ENCODE measurements around the gene CDHR3. TPM values are rescaled to one million over a fixed set of nuclear protein-coding genes. Genes with fewer than 3 reads are reported as not detected.

Gene CDHR3
- total RNA-seq, 1 experiment from 2014 or later = 3.3 TPM

DNA sequence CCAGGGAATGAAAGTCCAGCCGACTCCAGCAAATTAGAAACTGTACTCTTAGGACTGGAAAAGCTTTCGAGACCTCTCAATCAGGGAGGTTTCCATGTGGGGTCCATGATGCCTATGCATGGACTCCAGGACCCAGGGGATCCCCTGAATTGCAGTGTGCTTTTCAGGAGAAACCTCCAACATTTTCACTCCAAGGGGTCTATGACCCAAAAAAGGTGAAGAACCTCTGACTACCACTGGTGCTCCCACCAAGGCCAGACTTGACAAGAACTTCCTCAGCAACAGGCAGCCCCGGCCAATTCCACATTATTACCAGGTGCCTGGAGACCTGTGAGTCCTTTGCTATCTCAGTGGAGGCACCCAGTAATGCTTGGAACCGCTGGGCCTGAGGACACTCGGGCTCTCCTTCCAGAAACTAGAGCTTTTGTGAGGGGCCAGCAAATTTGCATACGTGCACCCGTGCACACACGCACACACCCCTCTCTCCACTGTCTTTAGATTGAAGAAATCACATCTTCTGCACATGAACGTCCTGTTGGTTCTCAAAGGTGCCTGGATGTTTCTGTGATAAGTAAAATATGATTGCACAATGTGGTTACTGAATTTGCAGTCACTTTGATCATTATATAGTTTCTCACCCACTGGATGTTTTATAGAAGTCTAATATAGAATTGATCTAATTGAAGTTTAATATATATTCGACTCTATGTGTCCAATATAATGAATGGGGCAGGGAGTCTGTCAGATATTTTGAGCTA is 94.3 kb downstream of the CDHR3 start:
- no peak overlapping the region for H2BK5ac ChIP-seq (ENCODE audit: insufficient read length, low read length)
- H3K27me3 Mint-ChIP-seq (ENCODE audit: low read depth) = peaks cover 5% of the 10 kb centered on the region
- no peak overlapping the region for H4K91ac ChIP-seq (ENCODE audit: insufficient read length, low read depth, low read length)
- H3K27ac ChIP-seq (ENCODE audit: insufficient read length, low read depth, low read length) = no peak overlapping the region
- no peak overlapping the region for H2AFZ ChIP-seq (ENCODE audit: low read length)
- no peak overlapping the region for H2BK120ac ChIP-seq (ENCODE audit: low read depth, low read length, poor library complexity, severe bottlenecking)
- no peaks in the 10 kb centered on the region for H3K9me3 ChIP-seq (ENCODE audit: control insufficient read depth, low read depth, low read length)
- no peak overlapping the region for H3K14ac ChIP-seq (ENCODE audit: insufficient read depth, low read length)
- no peaks in the 10 kb centered on the region for H4K20me1 ChIP-seq (ENCODE audit: control insufficient read depth, insufficient read depth, insufficient read length)
- H3K23me2 ChIP-seq (ENCODE audit: insufficient read length, low read depth, low read length, poor library complexity, severe bottlenecking) = no peaks in the 10 kb centered on the region
- H3K18ac ChIP-seq (ENCODE audit: insufficient read length, low read depth, low read length) = no peak overlapping the region
- peaks cover 9 to 11% of the 10 kb centered on the region in 2 experiments for H3K9me3 Mint-ChIP-seq
- no CpG with 5 or more reads among the region's 10 CpGs for WGBS (ENCODE audit: extremely low coverage, insufficient read length, low lambda C conversion rate)
- no peak overlapping the region for H4K5ac ChIP-seq (ENCODE audit: insufficient read length, low read depth, low read length)
- H3K79me1 ChIP-seq (ENCODE audit: insufficient read depth, low read depth, low read length, poor library complexity, severe bottlenecking) = no peaks in the 10 kb centered on the region
- H2BK20ac ChIP-seq (ENCODE audit: low read depth, low read length, poor library complexity, severe bottlenecking) = no peak overlapping the region
- H3K4me1 ChIP-seq (ENCODE audit: insufficient read depth, low read length) = no peaks in the 10 kb centered on the region
- no peak overlapping the region for H2BK12ac ChIP-seq (ENCODE audit: insufficient read length, low read depth, low read length)
- TF ChIP-seq, protein P1, sequence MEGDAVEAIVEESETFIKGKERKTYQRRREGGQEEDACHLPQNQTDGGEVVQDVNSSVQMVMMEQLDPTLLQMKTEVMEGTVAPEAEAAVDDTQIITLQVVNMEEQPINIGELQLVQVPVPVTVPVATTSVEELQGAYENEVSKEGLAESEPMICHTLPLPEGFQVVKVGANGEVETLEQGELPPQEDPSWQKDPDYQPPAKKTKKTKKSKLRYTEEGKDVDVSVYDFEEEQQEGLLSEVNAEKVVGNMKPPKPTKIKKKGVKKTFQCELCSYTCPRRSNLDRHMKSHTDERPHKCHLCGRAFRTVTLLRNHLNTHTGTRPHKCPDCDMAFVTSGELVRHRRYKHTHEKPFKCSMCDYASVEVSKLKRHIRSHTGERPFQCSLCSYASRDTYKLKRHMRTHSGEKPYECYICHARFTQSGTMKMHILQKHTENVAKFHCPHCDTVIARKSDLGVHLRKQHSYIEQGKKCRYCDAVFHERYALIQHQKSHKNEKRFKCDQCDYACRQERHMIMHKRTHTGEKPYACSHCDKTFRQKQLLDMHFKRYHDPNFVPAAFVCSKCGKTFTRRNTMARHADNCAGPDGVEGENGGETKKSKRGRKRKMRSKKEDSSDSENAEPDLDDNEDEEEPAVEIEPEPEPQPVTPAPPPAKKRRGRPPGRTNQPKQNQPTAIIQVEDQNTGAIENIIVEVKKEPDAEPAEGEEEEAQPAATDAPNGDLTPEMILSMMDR (conservative IDR thresholded peaks at IDR 0.05) = no peak
- H3K79me2 ChIP-seq (ENCODE audit: insufficient read depth, low read length) = no peaks in the 10 kb centered on the region
- no peak overlapping the region for H2BK15ac ChIP-seq (ENCODE audit: low read depth, low read length)
- H3K36me3 Mint-ChIP-seq (ENCODE audit: insufficient read depth in 1 of 3, low read depth in 3 of 3) = peaks cover 0 to 7% (median 0%) of the 10 kb centered on the region in 3 experiments; a peak in 4 of 7 replicates
- no peak overlapping the region for H3T11ph ChIP-seq (ENCODE audit: low read length)
- no peak overlapping the region for H3K4me2 ChIP-seq (ENCODE audit: insufficient read depth, insufficient read length, low read length)
- DNase-seq = no peak
- peaks cover 10 to 17% of the 10 kb centered on the region in 2 experiments for H3K4me1 Mint-ChIP-seq
- no peak overlapping the region for H3K4ac ChIP-seq (ENCODE audit: low read depth, low read length)
- H4K8ac ChIP-seq (replicated peaks; ENCODE audit: insufficient read length, low read depth, low read length) = no peak overlapping the region
- no peaks in the 10 kb centered on the region for H3K27me3 ChIP-seq (ENCODE audit: insufficient read depth, low read length)
- no peak overlapping the region for H2AK5ac ChIP-seq (ENCODE audit: insufficient read length, low read length)
- no peak overlapping the region for H3K56ac ChIP-seq (ENCODE audit: insufficient read length, low read depth, low read length)
- no peak overlapping the region for H3K23ac ChIP-seq (ENCODE audit: insufficient read length, low read depth, low read length)
- no peak overlapping the region for H3K9ac ChIP-seq (ENCODE audit: extremely low read depth, insufficient read length, low read length)
- no peak overlapping the region for H3K27ac Mint-ChIP-seq
- H3K4me3 Mint-ChIP-seq = peak overlapping the region in 1 of 2 experiments; percentile 27; a peak in 1 of 5 replicates

Data from H9 (cell line).